COR-L47 (cell line): ENCODE data around the gene TGIF2.
"Not testable (repeated sequence)": the region's sequence is repeated elsewhere in the genome, so short reads cannot be mapped to it uniquely, and the experiment has no call there.

Experiments used
- DNase-seq: peaks from one replicate; lab custom pipeline; 2025; lab: John Stamatoyannopoulos, UW

Gene TGIF2

GRCh38 chr20:36579996-36580545 lies 6.7 kb downstream of the TGIF2 start:
- DNase-seq: no peak

- no peak for DNase-seq
Measured at GRCh38 chr20:36582322-36582721, 8.9 kb downstream of the TGIF2 start.

- DNase-seq: no peak
Measured at GRCh38 chr20:36582821-36583220, 9.4 kb downstream of the TGIF2 start.

DNA sequence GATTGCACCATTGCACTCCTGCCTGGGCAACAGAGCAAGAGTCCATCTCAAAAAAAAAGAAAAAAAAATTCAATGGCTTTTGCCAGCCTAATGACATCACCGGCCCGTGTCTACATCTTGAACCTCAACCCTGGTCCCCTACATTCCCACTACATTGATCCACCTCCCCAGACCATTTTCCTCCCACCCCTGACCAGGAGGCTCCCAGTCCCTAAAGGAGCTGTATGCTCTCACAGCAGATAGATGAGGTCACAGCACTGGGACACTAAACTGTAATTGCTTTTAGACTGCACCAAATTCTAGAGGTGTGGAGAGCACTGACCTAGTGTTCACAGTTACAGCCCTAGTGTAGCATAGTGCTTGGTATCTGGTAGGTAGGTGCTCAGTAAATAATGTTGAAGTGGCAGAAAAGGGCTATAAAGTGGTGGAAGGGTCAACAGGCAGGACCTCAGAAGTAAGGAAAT lies 10.7 kb downstream of the TGIF2 start:
- DNase-seq: no peak

- DNase-seq: no peak
Measured at GRCh38 chr20:36585410-36586125, 12.2 kb downstream of the TGIF2 start.

- DNase-seq: no peak
Measured at GRCh38 chr20:36587388-36588070, 14.1 kb downstream of the TGIF2 start.

DNA sequence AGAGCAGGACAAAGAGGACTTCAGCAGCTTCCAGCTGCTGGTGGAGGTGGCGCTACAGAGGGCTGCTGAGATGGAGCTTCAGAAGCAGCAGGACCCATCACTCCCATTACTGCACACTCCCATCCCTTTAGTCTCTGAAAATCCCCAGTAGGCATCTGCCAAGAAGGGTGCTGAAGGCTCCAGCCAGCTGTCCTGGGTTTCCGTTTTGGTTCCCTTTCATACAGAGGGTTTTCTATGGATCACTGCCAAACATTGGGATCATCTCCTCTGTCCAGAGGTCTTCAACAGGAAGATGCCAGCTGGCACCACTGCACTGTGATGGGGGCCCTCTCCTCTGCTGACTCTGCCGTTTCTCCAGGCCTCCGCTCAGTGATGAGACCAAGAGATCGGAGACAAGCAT lies 17.9 kb downstream of the TGIF2 start:
- no peak for DNase-seq

- DNase-seq: peak; percentile 33
Measured at GRCh38 chr20:36591854-36592641, 18.7 kb downstream of the TGIF2 start.

DNA sequence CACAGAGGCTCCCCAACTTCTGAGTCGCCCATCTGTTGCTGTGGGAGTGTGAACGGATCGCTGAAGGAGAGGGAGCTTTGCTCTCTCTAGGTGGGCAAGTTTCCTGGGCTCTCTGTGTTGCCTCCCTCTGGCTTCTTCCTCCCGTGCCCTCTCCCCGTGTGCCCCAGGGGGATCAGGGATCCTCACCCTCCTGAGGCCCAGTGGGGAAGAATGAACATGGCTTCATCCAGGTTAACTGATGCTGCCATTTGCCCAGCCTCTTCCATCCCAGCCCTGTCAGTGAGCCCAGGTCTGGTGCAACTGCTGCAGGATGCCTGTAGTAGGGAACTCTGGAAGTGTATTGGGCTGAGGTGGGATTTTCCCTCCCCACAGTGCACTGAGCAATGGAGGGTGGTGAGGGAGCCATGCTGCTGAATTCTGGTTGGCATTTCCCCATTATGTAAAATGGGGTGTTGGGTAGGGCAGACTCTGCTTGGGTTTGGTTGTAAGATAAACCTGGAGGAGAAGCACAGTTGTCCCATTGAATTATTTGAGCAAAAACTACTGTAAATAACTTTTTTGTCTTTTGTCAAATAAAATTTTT lies 20.0 kb downstream of the TGIF2 start:
- DNase-seq: no peak

GRCh38 chr20:36599912-36600345 lies 26.5 kb downstream of the TGIF2 start:
- no peak for DNase-seq

DNA sequence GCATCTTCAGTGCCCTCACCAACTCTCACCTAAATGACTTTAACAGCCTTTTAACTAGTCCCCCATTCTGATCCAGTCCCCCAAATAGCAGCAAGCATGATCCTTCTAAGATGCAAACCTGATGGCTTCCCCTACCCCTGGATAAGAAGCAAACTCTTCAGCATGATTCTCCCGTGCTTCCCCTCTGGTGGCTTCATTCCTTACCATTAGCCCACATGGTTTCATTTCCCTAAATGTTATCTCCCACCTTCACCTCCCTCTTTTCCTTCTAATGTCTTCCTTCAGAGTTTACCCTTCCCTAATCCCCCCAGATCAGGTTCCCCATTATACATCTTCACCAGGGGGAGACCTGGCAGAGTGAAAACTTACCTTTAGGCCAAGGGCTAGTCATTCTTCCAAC lies 28.1 kb downstream of the TGIF2 start:
- no peak for DNase-seq

- no peak for DNase-seq
Measured at GRCh38 chr20:36604952-36605398, 31.6 kb downstream of the TGIF2 start.

DNA sequence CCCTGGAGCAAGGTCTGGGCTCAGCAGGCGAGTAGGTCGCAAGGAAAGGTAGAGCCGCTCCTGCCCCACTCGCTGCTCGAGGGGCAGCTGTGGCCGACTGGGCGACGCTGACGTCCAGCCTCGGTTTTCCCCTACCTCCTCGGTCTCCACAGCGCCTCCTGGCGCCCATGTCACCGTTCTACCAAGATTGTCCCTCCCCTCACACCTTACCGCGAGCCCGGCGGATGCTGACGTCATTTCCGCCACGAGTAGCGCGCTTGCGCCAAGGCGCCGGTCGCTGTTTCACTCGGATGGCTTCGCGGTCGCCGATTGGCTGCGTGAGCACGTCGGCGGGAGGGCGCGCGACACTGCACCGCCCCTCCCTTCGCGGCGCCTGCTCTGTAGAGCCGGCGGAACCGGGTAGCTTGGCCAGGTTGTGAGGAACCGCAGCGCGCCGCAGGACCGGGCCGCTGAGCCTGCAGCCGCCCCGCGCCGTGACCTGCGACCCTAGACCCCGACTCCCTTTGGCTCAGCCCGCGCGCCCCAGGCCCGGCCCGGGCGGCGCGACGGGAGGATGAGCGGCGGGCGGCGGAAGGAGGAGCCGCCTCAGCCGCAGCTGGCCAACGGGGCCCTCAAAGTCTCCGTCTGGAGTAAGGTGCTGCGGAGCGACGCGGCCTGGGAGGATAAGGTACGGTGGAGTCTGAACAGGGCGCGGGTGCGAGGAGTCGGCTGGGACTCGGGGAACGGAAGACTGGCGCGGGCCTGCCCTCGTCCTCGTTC lies 32.2 kb downstream of the TGIF2 start, which contains the start of gene RAB5IF:
RAB5IF (plus strand) TSS at position 381 of the 759 bp plus-strand sequence; CDS start at position 554, 173 bp downstream.
- peak; percentile 97 for DNase-seq

GRCh38 chr20:36606158-36607066 lies 33.0 kb downstream of the TGIF2 start:
- DNase-seq: no peak

GRCh38 chr20:36607586-36608387 lies 34.4 kb downstream of the TGIF2 start:
- DNase-seq: no peak

DNA sequence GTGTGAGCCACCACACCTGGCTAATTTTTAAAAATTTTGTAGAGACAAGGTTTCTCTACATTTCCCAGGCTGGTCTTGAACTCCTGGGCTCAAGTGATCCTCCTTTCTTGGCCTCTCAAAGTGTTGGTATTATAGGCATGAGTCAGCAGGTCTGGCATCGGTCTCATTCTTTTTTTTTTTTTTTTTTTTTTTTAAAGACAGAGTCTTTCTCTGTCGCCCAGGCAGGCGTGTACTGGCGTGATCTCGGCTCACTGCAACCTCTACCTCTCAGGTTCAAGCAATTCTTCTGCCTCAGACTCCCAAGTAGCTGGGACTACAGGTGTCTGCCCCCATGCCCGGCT lies 35.0 kb downstream of the TGIF2 start:
- DNase-seq: not testable (repeated sequence)

- no peak for DNase-seq
Measured at GRCh38 chr20:36611625-36612024, 38.2 kb downstream of the TGIF2 start.

DNA sequence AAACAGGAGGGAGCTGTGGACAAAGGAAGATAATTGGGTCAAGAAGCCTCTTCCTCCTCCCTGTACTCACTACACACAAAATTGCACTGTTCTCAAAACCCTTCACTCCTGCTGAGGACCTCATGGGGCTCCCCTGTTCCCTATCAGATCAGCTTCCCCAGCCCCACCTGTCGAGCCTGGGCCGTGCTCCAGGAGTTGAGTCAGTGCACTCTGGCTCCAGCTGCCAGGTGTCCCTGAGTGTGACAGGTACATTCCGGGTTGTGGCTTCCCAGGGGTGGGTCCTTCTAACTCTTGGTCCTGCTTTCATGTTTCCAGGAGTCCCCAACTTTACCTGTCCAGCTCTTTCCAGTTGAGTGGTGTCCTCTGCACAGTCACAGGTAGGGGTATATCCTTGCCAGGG lies 40.6 kb downstream of the TGIF2 start:
- DNase-seq: peak; percentile 81
